Keratinocyte (primary cell): ENCODE data around the gene PLEKHJ1. TPM values are rescaled to one million over a fixed set of nuclear protein-coding genes. Genes with fewer than 3 reads are reported as not detected.

Source experiments
- DNase-seq: peaks from one replicate; pipeline ENCODE4 v3.0.0-alpha.2; 2011; ENCODE audit warnings: low read depth, missing footprints, low spot score
- FAIRE-seq: peaks from 2 replicates; lab custom pipeline; 2011; peaks lifted over from hg19 to GRCh38; lab: Jason Lieb, UNC
- H2AFZ ChIP-seq: 2 replicates; pipeline ENCODE4 v1.6.0; 2012; ENCODE audit warnings: low read length, control low read depth, inconsistent platforms; ENCODE audit not compliant: control insufficient read depth
- H3K27ac ChIP-seq: 2 replicates; pipeline ENCODE4 v1.5.1; 2011; ENCODE audit warnings: low read length; ENCODE audit not compliant: control insufficient read depth, insufficient read depth
- H3K27me3 ChIP-seq: 3 replicates; pipeline ENCODE4 v1.6.0; 2011; ENCODE audit warnings: low read length; ENCODE audit not compliant: control insufficient read depth, insufficient read depth; ENCODE audit errors: extremely low read depth
- H3K36me3 ChIP-seq, 2 experiments: 2 replicates in 1 of 2; 3 replicates in 1 of 2; pipeline ENCODE4 v1.5.1; 2011; ENCODE audit warnings: low read length in 2 of 2, mild to moderate bottlenecking in 1 of 2; ENCODE audit not compliant: control insufficient read depth in 2 of 2, insufficient read depth in 2 of 2; ENCODE audit errors: extremely low read depth in 1 of 2
- H3K4me1 ChIP-seq: 3 replicates; pipeline ENCODE4 v1.5.1; 2011; ENCODE audit warnings: low read length; ENCODE audit not compliant: control insufficient read depth, insufficient read depth; ENCODE audit errors: extremely low read depth
- H3K4me2 ChIP-seq: 3 replicates; pipeline ENCODE4 v1.6.0; 2011; ENCODE audit warnings: low read depth, low read length; ENCODE audit not compliant: control insufficient read depth, insufficient read depth; ENCODE audit errors: extremely low read depth
- H3K4me3 ChIP-seq, 3 experiments: fragments of 200-600 bp in 1 of 3; sonication (generic) in 1 of 3; 2 replicates in 2 of 3; 3 replicates in 1 of 3; pipeline ENCODE4 v1.5.1; 2011 to 2016; ENCODE audit warnings: low read length in 3 of 3, mild to moderate bottlenecking in 3 of 3, control low read depth in 2 of 3, inconsistent platforms in 1 of 3, low read depth in 1 of 3, mixed read lengths in 1 of 3, mixed run types in 1 of 3, moderate library complexity in 1 of 3; ENCODE audit not compliant: control insufficient read depth in 2 of 3, insufficient read depth in 2 of 3; ENCODE audit errors: extremely low read depth in 1 of 3
- H3K79me2 ChIP-seq: 2 replicates; pipeline ENCODE4 v1.6.0; 2012; ENCODE audit warnings: low read length; ENCODE audit not compliant: control insufficient read depth, insufficient read depth
- H3K9ac ChIP-seq: 3 replicates; pipeline ENCODE4 v1.6.0; 2011; ENCODE audit warnings: low read length; ENCODE audit not compliant: control insufficient read depth, insufficient read depth; ENCODE audit errors: extremely low read depth
- H3K9me1 ChIP-seq: 3 replicates; pipeline ENCODE4 v1.6.0; 2011; ENCODE audit warnings: low read length; ENCODE audit not compliant: control insufficient read depth, insufficient read depth; ENCODE audit errors: extremely low read depth
- H3K9me3 ChIP-seq: 2 replicates; pipeline ENCODE4 v1.5.1; 2012; ENCODE audit warnings: low read depth, low read length; ENCODE audit not compliant: control insufficient read depth
- H4K20me1 ChIP-seq: 3 replicates; pipeline ENCODE4 v1.6.0; 2011; ENCODE audit warnings: low read length; ENCODE audit not compliant: control insufficient read depth, insufficient read depth; ENCODE audit errors: extremely low read depth
- CTCF ChIP-seq, 3 experiments: IDR thresholded peaks in 1 of 3; conservative IDR thresholded peaks in 1 of 3; optimal IDR thresholded peaks in 1 of 3; 2 replicates in 2 of 3; 3 replicates in 1 of 3; pipeline versions ENCODE3 to v1.5.1; 2011; ENCODE audit warnings: low read length in 3 of 3, mild to moderate bottlenecking in 3 of 3, moderate library complexity in 2 of 3, control low read depth in 1 of 3, inconsistent platforms in 1 of 3; ENCODE audit not compliant: insufficient read depth in 2 of 3; ENCODE audit errors: extremely low read depth in 1 of 3
- EZH2 ChIP-seq: IDR thresholded peaks from one replicate; pipeline ENCODE4 v1.6.1; 2012; ENCODE audit warnings: inconsistent platforms, mild to moderate bottlenecking, low read length, moderate library complexity
- dilution Hi-C: fragments of 300-500 bp; cut with MboI; formaldehyde crosslinking; loops from one replicate; pipeline ENCODE4 v1.7.0; 2020; ENCODE audit warnings: low sequenced_read_pairs; ENCODE audit not compliant: extremely low pct_ligation_motif_present
- polyA plus RNA-seq, 5 experiments: library from polyadenylated mRNA; depleted of rRNA in 3 of 5; stranded (reverse) in 3 of 5; stranded (forward) in 1 of 5; unstranded in 1 of 5; fragments of >200 nt; gene quantifications; 1 replicate in 1 of 5; 2 replicates in 3 of 5; 3 replicates in 1 of 5; pipeline versions ENCODE4 v1.2.1 to v1.2.3, GENCODE V29; 2011 to 2012; ENCODE audit warnings: missing spikeins in 2 of 5, low read depth in 1 of 5, low replicate concordance in 1 of 5

Gene PLEKHJ1
- polyA plus RNA-seq, 1 donor (not counting 4 experiments of a cell fraction or from before 2014, with no cell fraction given) = 36.8 TPM

- FAIRE-seq (no peak), DNase-seq (no peak)
- Histone ChIP-seq H3K9me3 (no peaks in the 10 kb centered on the region), H3K36me3 (peaks cover 27 to 30% of the 10 kb centered on the region in 2 experiments), H3K4me2 (peak overlapping the region; percentile 73), H2AFZ (no peak overlapping the region), H3K27ac (peak overlapping the region; percentile 28), H3K9me1 (peaks cover 7% of the 10 kb centered on the region), H3K4me3 (peak overlapping the region; percentile 2 to 52 (median 26)), H4K20me1 (peaks cover 38% of the 10 kb centered on the region), H3K9ac (peak overlapping the region; percentile 54), H3K27me3 (no peaks in the 10 kb centered on the region), H3K4me1 (peaks cover 41% of the 10 kb centered on the region), H3K79me2 (peaks cover 79% of the 10 kb centered on the region)
- dilution Hi-C loops = no loop called here
- TF ChIP-seq CTCF (optimal IDR thresholded peaks at IDR 0.05 in 1 of 3, IDR thresholded peaks at IDR 0.05 in 1 of 3, conservative IDR thresholded peaks at IDR 0.05 in 1 of 3; ENCODE audit: extremely low read depth in 1 of 3, insufficient read depth in 2 of 3, low read length in 3 of 3) (no peak), EZH2 (no peak)
These were observed 5.0 kb upstream of the PLEKHJ1 start for GRCh38 chr19:2240881-2241760.

GRCh38 chr19:2239771-2240770 is 3.9 kb upstream of the PLEKHJ1 start:
- H3K27ac ChIP-seq = no peak overlapping the region
- H3K9ac ChIP-seq = peak overlapping the region; percentile 9
- peaks cover 17 to 24% of the 10 kb centered on the region in 2 experiments for H3K36me3 ChIP-seq
- no peaks in the 10 kb centered on the region for H3K9me3 ChIP-seq
- H3K4me2 ChIP-seq = peak overlapping the region; percentile 95
- no peak overlapping the region for H2AFZ ChIP-seq
- peaks cover 87% of the 10 kb centered on the region for H3K79me2 ChIP-seq
- no peak for TF ChIP-seq CTCF (optimal IDR thresholded peaks at IDR 0.05 in 1 of 3, IDR thresholded peaks at IDR 0.05 in 1 of 3, conservative IDR thresholded peaks at IDR 0.05 in 1 of 3; ENCODE audit: extremely low read depth in 1 of 3, insufficient read depth in 2 of 3, low read length in 3 of 3)
- no peak for TF ChIP-seq EZH2
- H3K4me3 ChIP-seq = peak overlapping the region in 2 of 3 experiments; percentile 31 to 33
- H3K4me1 ChIP-seq = peaks cover 43% of the 10 kb centered on the region
- dilution Hi-C loops = no loop called here
- no peaks in the 10 kb centered on the region for H3K27me3 ChIP-seq
- peaks cover 7% of the 10 kb centered on the region for H3K9me1 ChIP-seq
- DNase-seq (no peak), FAIRE-seq (no peak)
- H4K20me1 ChIP-seq = peaks cover 38% of the 10 kb centered on the region
